NT2/D1 (cell line): ENCODE results near the gene PPP1R9A.

Source experiments
- SUZ12 ChIP-seq: IDR thresholded peaks from 2 replicates; pipeline ENCODE4 v1.6.1; 2011; ENCODE audit not compliant: insufficient read length, insufficient read depth; ENCODE audit errors: extremely low read depth
- YY1 ChIP-seq: IDR thresholded peaks from 2 replicates; pipeline ENCODE4 v1.6.1; 2011; ENCODE audit not compliant: insufficient read length, insufficient read depth

DNA sequence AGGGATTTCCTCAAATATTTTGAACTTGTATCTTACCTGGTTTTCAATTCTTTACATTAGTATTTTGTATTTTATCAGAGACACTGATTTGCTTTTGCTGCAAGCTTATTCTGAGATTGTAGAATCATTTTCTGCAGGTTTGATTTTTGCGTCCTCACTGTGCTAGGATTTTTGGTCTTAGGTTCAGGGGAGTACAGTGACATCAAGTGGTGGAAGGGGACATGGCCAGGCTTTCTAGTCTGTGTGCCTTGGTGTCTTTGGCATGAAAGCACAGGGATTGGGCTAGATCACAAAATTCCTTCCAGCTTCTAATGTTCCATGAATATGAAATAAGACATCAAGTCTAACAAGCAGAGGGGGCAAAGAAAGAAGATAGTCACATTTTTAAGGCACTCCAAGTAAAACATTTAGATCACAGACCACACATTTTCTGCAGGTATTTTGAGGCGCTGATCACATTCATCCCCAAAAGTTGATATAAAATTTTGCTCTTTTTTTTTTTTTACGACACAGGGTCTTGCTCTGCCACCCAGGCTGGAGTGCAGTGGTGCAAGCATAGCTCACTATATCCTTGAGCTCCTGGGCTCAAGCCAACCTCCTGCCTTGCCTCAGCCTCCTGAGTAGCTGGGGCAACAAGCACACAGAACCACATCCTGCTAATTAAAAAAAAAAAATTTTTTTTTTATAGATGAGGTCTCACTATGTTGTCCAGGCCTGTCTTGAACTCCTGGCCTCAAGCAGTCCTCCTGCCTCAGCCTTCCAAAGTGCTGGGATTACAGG, 292.6 kb downstream of the PPP1R9A start:
- TF ChIP-seq SUZ12, result no peak
- no peak for TF ChIP-seq YY1
